ENCODE measurements around the gene PHF23. TPM values are rescaled to one million over a fixed set of nuclear protein-coding genes. Genes with fewer than 3 reads are reported as not detected.

The PHF23 gene
- polyA plus RNA-seq, 3 donors, result 51.1 to 60.7 (median 53.7) TPM

- no peak for DNase-seq (ENCODE audit: low read depth in 3 of 3, low spot score in 2 of 3)
Measured at GRCh38 chr17:7238420-7239090, 702 bp downstream of the PHF23 start.

- DNase-seq (ENCODE audit: low read depth in 3 of 3, low spot score in 2 of 3), result no peak
Measured at GRCh38 chr17:7237761-7238419, 1.4 kb downstream of the PHF23 start.

GRCh38 chr17:7237266-7237760, 1.9 kb downstream of the PHF23 start:
- no peak for DNase-seq (ENCODE audit: low read depth in 3 of 3, low spot score in 2 of 3)

- no peak for DNase-seq (ENCODE audit: low read depth in 3 of 3, low spot score in 2 of 3)
Measured at GRCh38 chr17:7236808-7237207, 2.4 kb downstream of the PHF23 start.

GRCh38 chr17:7235693-7236665, 3.3 kb downstream of the PHF23 start:
- DNase-seq (ENCODE audit: low read depth in 3 of 3, low spot score in 2 of 3), result no peak

- DNase-seq (ENCODE audit: low read depth in 3 of 3, low spot score in 2 of 3), result peak in 2 of 3 donors; percentile 89 to 91
Measured at GRCh38 chr17:7234083-7234951, 4.9 kb downstream of the PHF23 start, which contains the start of gene DVL2. DVL2 (minus strand) TSS chr17:7234517; CDS start chr17:7234262, 255 bp downstream.

GRCh38 chr17:7233701-7234082, 5.6 kb downstream of the PHF23 start:
- no peak for DNase-seq (ENCODE audit: low read depth in 3 of 3, low spot score in 2 of 3)

- DNase-seq (ENCODE audit: low read depth in 3 of 3, low spot score in 2 of 3), result no peak
Measured at GRCh38 chr17:7232114-7232513, 7.1 kb downstream of the PHF23 start.

- no peak for DNase-seq (ENCODE audit: low read depth in 3 of 3, low spot score in 2 of 3)
Measured at GRCh38 chr17:7229504-7229903, 9.8 kb downstream of the PHF23 start.

GRCh38 chr17:7228920-7229319, 10.3 kb downstream of the PHF23 start:
- no peak for DNase-seq (ENCODE audit: low read depth in 3 of 3, low spot score in 2 of 3)

- DNase-seq (ENCODE audit: low read depth in 3 of 3, low spot score in 2 of 3), result no peak
Measured at GRCh38 chr17:7226721-7227710, 12.2 kb downstream of the PHF23 start.

- no peak for DNase-seq (ENCODE audit: low read depth in 3 of 3, low spot score in 2 of 3)
Measured at GRCh38 chr17:7225711-7226331, 13.4 kb downstream of the PHF23 start.

GRCh38 chr17:7224661-7225111, 14.6 kb downstream of the PHF23 start:
- no peak for DNase-seq (ENCODE audit: low read depth in 3 of 3, low spot score in 2 of 3)

- no peak for DNase-seq (ENCODE audit: low read depth in 3 of 3, low spot score in 2 of 3)
Measured at GRCh38 chr17:7224110-7224509, 15.1 kb downstream of the PHF23 start.

GRCh38 chr17:7223375-7223774, 15.9 kb downstream of the PHF23 start:
- DNase-seq (ENCODE audit: low read depth in 3 of 3, low spot score in 2 of 3), result no peak

GRCh38 chr17:7222972-7223292, 16.3 kb downstream of the PHF23 start:
- DNase-seq (ENCODE audit: low read depth in 3 of 3, low spot score in 2 of 3), result no peak

- DNase-seq (ENCODE audit: low read depth in 3 of 3, low spot score in 2 of 3), result no peak
Measured at GRCh38 chr17:7222093-7222971, 16.9 kb downstream of the PHF23 start.

Data from right renal cortex interstitium (tissue), 3 donors.